GM12891 (cell line): ENCODE results near the gene NCOR2.
A peak's percentile ranks its signal among the peaks of the same experiment; 100 is the strongest.

Experiments
- DNase-seq: peaks from one replicate; pipeline ENCODE4 v3.0.0; 2011; ENCODE audit warnings: low spot score; ENCODE audit not compliant: insufficient read length
- FAIRE-seq: peaks from 2 replicates; lab custom pipeline; 2011; peaks lifted over from hg19 to GRCh38; lab: Jason Lieb, UNC
- PAX5 ChIP-seq: IDR thresholded peaks from 2 replicates; pipeline ENCODE4 v1.6.1; 2011; ENCODE audit warnings: low read length, moderate library complexity, mild to moderate bottlenecking; ENCODE audit not compliant: insufficient read depth, severe bottlenecking
- POLR2A ChIP-seq: IDR thresholded peaks from 2 replicates; pipeline ENCODE4 v1.6.1; 2011; ENCODE audit warnings: low read depth, low read length, control low read depth
- POLR2AphosphoS5 ChIP-seq: IDR thresholded peaks from 2 replicates; pipeline ENCODE4 v1.6.1; 2011; ENCODE audit warnings: low read depth, low read length, control low read depth
- POU2F2 ChIP-seq: IDR thresholded peaks from 2 replicates; pipeline ENCODE4 v1.6.1; 2011; ENCODE audit warnings: low read depth, mild to moderate bottlenecking, control low read depth, low read length, moderate library complexity
- SPI1 ChIP-seq: IDR thresholded peaks from 2 replicates; pipeline ENCODE4 v1.6.1; 2011; ENCODE audit warnings: low read depth, low read length, control low read depth
- TAF1 ChIP-seq: IDR thresholded peaks from 2 replicates; pipeline ENCODE4 v1.6.1; 2011; ENCODE audit warnings: low read depth, low read length, control low read depth

Gene NCOR2

DNA sequence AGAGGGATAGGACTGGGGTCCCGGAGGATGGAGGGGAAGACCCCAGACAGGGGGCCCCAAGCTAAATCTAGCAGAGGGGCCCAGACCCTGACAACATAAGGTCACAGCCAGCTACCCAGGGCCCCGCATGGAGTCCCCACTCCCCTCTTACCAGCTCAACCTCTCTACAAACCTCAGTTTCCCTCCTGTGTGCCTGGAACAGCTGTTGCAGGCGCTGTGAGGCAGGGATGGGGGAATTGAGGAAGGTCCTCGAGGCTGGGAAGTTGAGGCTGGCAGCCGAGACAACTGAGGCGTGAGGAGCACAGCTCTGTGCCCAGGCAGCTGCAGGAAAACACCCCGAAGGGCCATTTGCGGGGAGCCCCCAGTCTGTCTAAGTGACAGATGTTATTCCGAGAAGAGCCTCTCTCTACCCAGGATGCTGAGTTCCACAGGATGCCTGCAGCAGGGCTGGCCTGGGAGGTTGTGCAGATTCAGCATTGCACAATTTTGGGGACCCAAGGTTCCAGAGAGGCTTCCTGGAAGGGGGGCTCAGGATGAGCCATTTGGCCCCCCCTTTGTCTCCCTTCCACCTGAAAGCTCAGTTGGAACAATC, 42.7 kb upstream of the NCOR2 start:
- no peak for DNase-seq

DNA sequence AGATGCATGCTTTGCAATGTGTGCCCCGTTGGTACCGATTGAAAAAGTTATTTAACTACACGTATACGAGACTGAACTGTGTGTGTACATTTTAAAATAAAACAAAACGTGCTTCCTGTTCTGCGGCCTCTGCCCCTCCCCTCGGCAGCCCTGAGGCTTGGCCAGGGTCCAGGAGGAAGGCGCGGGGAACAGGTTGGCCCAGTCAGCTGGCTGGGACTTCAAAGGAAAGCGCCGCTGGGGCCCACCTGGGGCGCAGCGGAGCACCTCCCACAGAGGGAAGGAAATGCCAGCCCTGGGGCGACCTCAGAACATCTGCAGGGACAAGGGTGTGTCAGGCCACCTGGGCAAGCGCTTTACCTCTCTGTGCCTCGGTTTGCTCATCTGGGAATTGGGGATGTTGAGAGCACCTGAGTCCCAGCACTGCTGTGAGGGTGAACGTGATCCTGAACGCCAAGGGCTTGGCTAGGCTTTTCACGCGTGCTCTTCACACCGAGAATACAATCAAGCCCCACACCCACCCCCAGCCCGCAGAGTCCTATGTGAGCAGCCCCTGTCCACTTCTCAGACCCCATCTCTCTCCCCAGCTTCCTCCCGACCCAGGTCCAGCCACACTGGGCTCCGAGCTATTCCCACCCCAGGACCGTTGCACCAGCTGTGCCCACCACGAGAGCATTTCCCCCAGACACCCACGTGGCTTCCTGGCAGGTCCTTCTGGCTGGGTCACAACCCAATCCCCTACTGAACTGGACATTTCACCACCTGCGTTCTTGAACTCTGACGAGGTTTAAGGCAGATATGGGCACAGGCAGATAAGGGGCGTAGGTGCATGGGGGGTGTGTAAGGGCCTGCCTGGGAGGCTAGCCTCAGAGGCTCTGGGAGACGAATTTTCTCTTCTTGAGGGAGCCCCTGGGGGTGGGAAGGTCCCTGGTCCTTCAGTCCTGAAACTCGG, 41.9 kb upstream of the NCOR2 start:
- DNase-seq, result peak; percentile 75
- TF ChIP-seq PAX5 (no peak), SPI1 (no peak), TAF1 (no peak), POLR2AphosphoS5 (no peak), POU2F2 (no peak), POLR2A (no peak)
- FAIRE-seq, result peak; percentile 79

More for the DNA sequence above, 42.7 kb upstream of the NCOR2 start:
- FAIRE-seq, result no peak
- TF ChIP-seq POLR2AphosphoS5 (no peak), POLR2A (no peak)

GRCh38 chr12:124608450-124608870, 41.0 kb upstream of the NCOR2 start:
- DNase-seq (no peak), FAIRE-seq (peak; percentile 23)
- TF ChIP-seq TAF1 (no peak), PAX5 (no peak), POLR2AphosphoS5 (no peak), POU2F2 (no peak), POLR2A (no peak), SPI1 (no peak; the same call in 1 of the 2 replicates)

GRCh38 chr12:124607681-124608425, 40.4 kb upstream of the NCOR2 start:
- peak; percentile 65 for FAIRE-seq
- TF ChIP-seq SPI1, result no peak
- no peak for TF ChIP-seq POLR2A
- TF ChIP-seq PAX5, result no peak
- TF ChIP-seq POU2F2, result no peak
- no peak for DNase-seq

GRCh38 chr12:124605883-124606774, 38.7 kb upstream of the NCOR2 start:
- TF ChIP-seq TAF1 (no peak), POU2F2 (no peak), SPI1 (no peak), PAX5 (no peak), POLR2A (no peak), POLR2AphosphoS5 (no peak)
- FAIRE-seq (no peak), DNase-seq (no peak)

GRCh38 chr12:124605150-124605882, 37.9 kb upstream of the NCOR2 start:
- TF ChIP-seq TAF1 (no peak), PAX5 (no peak), POLR2A (no peak), POU2F2 (no peak), POLR2AphosphoS5 (no peak), SPI1 (no peak)
- DNase-seq, result no peak
- FAIRE-seq, result no peak

GRCh38 chr12:124604264-124604680, 36.9 kb upstream of the NCOR2 start:
- FAIRE-seq (no peak), DNase-seq (no peak)
- TF ChIP-seq POLR2A (no peak), POLR2AphosphoS5 (no peak), SPI1 (no peak), PAX5 (no peak), POU2F2 (no peak), TAF1 (no peak)

- FAIRE-seq (no peak), DNase-seq (no peak)
- TF ChIP-seq TAF1, result no peak
- no peak for TF ChIP-seq PAX5
- TF ChIP-seq POLR2A, result no peak
- no peak for TF ChIP-seq POU2F2
- no peak for TF ChIP-seq SPI1
- TF ChIP-seq POLR2AphosphoS5, result no peak
Observed at GRCh38 chr12:124603831-124604251, 36.4 kb upstream of the NCOR2 start.
